HEK293T (cell line): ENCODE results near the gene ZNF311.

ENCODE experiments used
- CTCF ChIA-PET: fragments of 350-600 bp; formaldehyde crosslinking; extraction: SDS; loops from one replicate; lab custom pipeline; 2021; ENCODE audit warnings: antibody characterized with exemption, inconsistent platforms; lab: Yijun Ruan, JAX
- POLR2A ChIA-PET: fragments of 350-600 bp; formaldehyde crosslinking; extraction: SDS; loops from one replicate; lab custom pipeline; 2020; ENCODE audit warnings: antibody characterized with exemption, inconsistent platforms; lab: Yijun Ruan, JAX
- DNase-seq: peaks from one replicate; pipeline ENCODE4 v3.0.0; 2012; ENCODE audit warnings: mixed read lengths; ENCODE audit errors: extremely low spot score
- ARNT ChIP-seq: fragments of 450-650 bp; IDR thresholded peaks from 2 replicates; pipeline ENCODE4 v1.6.1; 2017; ENCODE audit warnings: mild to moderate bottlenecking
- BHLHE40 ChIP-seq: fragments of 450-650 bp; IDR thresholded peaks from 2 replicates; pipeline ENCODE4 v1.6.1; 2016; ENCODE audit warnings: mild to moderate bottlenecking, moderate library complexity, borderline replicate concordance
- CTBP1 ChIP-seq: fragments of 450-650 bp; IDR thresholded peaks from 2 replicates; pipeline ENCODE4 v1.6.1; 2016; ENCODE audit warnings: borderline replicate concordance
- ELF4 ChIP-seq: fragments of 450-650 bp; IDR thresholded peaks from 2 replicates; pipeline ENCODE4 v1.6.1; 2017; ENCODE audit warnings: antibody characterized with exemption
- FOXA1 ChIP-seq: fragments of 450-650 bp; IDR thresholded peaks from 2 replicates; pipeline ENCODE4 v1.6.1; 2016; ENCODE audit warnings: mild to moderate bottlenecking
- FOXK2 ChIP-seq: fragments of 450-650 bp; IDR thresholded peaks from 2 replicates; pipeline ENCODE4 v1.6.1; 2016; ENCODE audit warnings: mild to moderate bottlenecking
- FOXM1 ChIP-seq: fragments of 450-650 bp; IDR thresholded peaks from 2 replicates; pipeline ENCODE4 v1.6.1; 2017; ENCODE audit warnings: mild to moderate bottlenecking, borderline replicate concordance
- HDGF ChIP-seq: fragments of 450-650 bp; IDR thresholded peaks from 2 replicates; pipeline ENCODE4 v1.6.1; 2017; ENCODE audit warnings: antibody characterized with exemption, borderline replicate concordance
- L3MBTL2 ChIP-seq: fragments of 450-650 bp; conservative IDR thresholded peaks from 2 replicates; pipeline ENCODE4 v1.6.1; 2016; ENCODE audit warnings: mild to moderate bottlenecking
- LEF1 ChIP-seq: fragments of 450-650 bp; IDR thresholded peaks from 2 replicates; pipeline ENCODE4 v1.6.1; 2017; ENCODE audit warnings: mild to moderate bottlenecking, borderline replicate concordance
- NFRKB ChIP-seq: fragments of 450-650 bp; IDR thresholded peaks from 2 replicates; pipeline ENCODE4 v1.6.1; 2016; ENCODE audit warnings: mild to moderate bottlenecking, moderate library complexity
- SP1 ChIP-seq: fragments of 450-650 bp; IDR thresholded peaks from 2 replicates; pipeline ENCODE4 v1.6.1; 2017
- SUZ12 ChIP-seq: fragments of 450-650 bp; IDR thresholded peaks from 2 replicates; pipeline ENCODE4 v1.6.1; 2016; ENCODE audit warnings: mild to moderate bottlenecking
- TARDBP ChIP-seq: fragments of 450-650 bp; IDR thresholded peaks from 2 replicates; pipeline ENCODE4 v1.6.1; 2016
- ZNF384 ChIP-seq: fragments of 450-650 bp; IDR thresholded peaks from 2 replicates; pipeline ENCODE4 v1.6.1; 2016
- TF ChIP-seq, protein P1 (sequence below): fragments of 450-650 bp; IDR thresholded peaks from 2 replicates; pipeline ENCODE4 v1.6.1; 2016

ZNF311 gene

DNA sequence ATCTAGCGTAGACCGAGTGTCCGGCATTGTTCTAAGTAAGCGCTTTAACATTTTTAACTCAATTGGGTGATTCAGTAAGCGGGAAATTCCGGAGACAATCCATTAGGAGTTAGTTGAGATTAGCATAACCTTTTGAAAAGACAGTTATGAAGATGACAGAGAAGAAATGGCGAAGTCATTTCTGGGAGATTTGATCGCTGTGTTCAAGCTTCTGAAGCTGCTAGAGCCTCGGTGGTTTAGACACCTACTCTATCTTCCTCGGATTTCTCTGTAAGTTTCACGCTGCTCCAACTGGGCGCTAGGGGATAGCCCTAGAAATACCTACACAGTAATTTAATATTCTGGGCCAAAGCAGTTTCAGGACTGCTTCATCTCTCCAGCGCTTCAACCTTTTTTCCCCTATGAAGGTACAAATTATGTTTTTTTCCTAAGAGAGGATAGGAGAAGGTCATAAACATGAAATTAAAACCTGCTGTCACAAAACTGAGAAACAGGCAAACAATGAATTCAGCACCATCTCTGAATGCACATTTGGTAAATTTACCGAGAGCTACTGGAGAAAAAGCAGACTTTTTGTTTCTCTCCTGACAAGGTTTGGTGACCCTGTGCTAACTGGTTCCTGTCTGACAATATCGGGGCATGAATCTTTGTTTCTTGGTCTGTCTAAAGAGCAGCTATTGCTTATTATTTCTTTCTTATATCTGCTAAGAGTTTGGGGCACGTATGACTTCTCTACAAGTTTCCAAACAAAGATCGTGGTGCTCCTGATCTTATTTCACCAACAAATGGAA, 22.4 kb downstream of the ZNF311 start:
- CTCF ChIA-PET: interaction anchor here (0.6 to 3.3 kb wide), 3 partner anchors 13 to 145 kb away, joined by 3 to 18 read pairs (median 4); no protein-coding TSS in a partner anchor
- TF ChIP-seq TARDBP: no peak
- TF ChIP-seq FOXA1: no peak
- TF ChIP-seq NFRKB: no peak
- TF ChIP-seq, protein P1, sequence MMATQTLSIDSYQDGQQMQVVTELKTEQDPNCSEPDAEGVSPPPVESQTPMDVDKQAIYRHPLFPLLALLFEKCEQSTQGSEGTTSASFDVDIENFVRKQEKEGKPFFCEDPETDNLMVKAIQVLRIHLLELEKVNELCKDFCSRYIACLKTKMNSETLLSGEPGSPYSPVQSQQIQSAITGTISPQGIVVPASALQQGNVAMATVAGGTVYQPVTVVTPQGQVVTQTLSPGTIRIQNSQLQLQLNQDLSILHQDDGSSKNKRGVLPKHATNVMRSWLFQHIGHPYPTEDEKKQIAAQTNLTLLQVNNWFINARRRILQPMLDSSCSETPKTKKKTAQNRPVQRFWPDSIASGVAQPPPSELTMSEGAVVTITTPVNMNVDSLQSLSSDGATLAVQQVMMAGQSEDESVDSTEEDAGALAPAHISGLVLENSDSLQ: 0 out of 2 replicates have a peak, but pooled peaks have one; percentile 16
- POLR2A ChIA-PET: interaction anchor here (1.4 to 4.3 kb wide), 6 partner anchors 31 to 87 kb away, joined by 3 to 23 read pairs (median 8); partner anchors contain the start of gene TRIM27
- peak; percentile 29 for DNase-seq

DNA sequence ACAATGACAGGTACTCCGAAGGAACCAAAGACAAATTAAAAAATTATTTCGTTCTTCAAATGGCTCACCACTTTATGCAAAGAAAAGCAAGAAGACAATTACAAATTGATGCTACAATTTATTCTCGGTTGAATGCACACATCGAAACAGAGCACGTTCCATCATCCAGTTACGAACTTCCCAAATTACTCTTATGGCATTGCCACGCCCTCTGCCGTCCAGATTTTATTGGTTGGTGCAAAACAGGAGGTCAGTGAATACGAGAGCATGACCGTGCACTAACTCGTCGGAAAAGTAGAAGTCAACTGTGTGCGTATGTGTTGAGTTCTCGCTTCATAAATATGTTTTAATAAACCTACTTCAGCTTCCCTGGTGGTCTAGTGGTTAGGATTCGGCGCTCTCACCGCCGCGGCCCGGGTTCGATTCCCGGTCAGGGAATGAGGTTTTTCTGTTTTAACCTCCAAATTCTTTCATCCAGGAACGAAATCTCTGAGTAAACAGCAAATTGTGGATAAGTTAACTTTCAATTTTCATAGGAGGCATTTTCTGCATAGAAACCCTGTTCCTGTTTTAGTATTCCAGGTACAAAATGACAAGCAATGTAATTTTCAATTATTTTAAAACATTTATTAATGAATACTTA, 23.2 kb downstream of the ZNF311 start:
- peak; percentile 69 for DNase-seq
- ChIA-PET POLR2A (interaction anchor here (1.2 to 4.3 kb wide), 7 partner anchors 28 to 144 kb away, joined by 3 to 23 read pairs (median 4); partner anchors contain the start of gene TRIM27), CTCF (interaction anchor here (1.1 to 3.3 kb wide), 3 partner anchors 14 to 144 kb away, joined by 3 to 18 read pairs (median 4); no protein-coding TSS in a partner anchor)
- TF ChIP-seq FOXK2 (0 out of 2 replicates have a peak, but pooled peaks have one; percentile 47), BHLHE40 (no peak), LEF1 (peak; percentile 68; the same call in 1 of the 2 replicates), FOXM1 (peak; percentile 36; the same call in 1 of the 2 replicates)
- TF ChIP-seq, protein P1: peak; percentile 35; the same call in 1 of the 2 replicates

DNA sequence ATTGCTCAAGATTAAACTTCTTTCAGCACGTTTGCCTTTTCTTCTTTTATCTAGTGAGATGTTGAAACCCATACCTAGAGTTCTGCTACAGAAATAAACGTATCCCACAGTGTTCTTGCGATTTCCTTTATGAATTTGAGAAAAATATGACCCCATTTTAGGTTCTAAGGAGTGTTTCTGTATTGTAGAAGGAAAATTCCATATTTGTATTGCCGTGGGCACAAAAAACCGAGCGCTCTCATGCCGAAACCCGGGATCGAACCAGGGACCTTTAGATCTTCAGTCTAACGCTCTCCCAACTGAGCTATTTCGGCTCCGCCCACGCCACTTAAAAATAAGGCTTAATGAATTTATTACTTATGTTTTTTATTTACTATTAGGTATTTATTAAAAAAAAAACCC, 23.7 kb downstream of the ZNF311 start:
- no peak for DNase-seq
- ChIA-PET POLR2A (interaction anchor here (0.8 to 4.3 kb wide), 7 partner anchors 11 to 144 kb away, joined by 3 to 23 read pairs (median 4); partner anchors contain the start of gene TRIM27), CTCF (interaction anchor here (0.6 to 3.3 kb wide), 5 partner anchors 25 to 171 kb away, joined by 3 to 18 read pairs (median 4); no protein-coding TSS in a partner anchor)
- TF ChIP-seq CTBP1 (no peak), ZNF384 (peak; percentile 48; the same call in 1 of the 2 replicates), NFRKB (no peak), FOXM1 (no peak), L3MBTL2 (no peak), FOXK2 (no peak)

DNA sequence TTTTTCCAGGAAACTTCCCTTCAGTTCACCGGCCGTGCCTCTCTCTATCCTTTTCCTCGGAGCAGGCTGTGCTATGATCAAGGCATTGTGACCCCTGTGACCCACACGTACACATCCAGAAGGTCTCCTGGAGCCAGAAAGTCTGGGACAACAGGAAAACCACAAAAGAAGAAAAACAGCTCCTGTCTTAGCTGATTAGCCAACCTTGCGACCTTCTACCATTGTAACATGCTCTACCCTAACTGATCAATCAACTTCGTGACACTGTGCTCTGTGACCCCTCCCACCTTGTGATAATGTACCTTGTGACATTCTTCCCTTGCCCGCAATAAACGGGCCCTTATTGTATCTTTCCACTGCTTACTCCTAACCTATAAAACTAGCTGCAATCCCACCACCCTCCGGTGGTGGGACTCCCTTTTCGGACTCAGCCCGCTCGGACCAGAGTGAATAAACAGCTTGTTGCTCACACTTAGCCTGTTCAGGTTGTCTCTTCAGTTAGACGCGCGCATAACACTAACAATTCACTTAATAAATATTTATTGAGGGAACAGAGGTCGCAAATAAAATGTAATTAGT, 24.2 kb downstream of the ZNF311 start:
- TF ChIP-seq, protein P1: peak; percentile 77
- TF ChIP-seq FOXM1: no peak

DNA sequence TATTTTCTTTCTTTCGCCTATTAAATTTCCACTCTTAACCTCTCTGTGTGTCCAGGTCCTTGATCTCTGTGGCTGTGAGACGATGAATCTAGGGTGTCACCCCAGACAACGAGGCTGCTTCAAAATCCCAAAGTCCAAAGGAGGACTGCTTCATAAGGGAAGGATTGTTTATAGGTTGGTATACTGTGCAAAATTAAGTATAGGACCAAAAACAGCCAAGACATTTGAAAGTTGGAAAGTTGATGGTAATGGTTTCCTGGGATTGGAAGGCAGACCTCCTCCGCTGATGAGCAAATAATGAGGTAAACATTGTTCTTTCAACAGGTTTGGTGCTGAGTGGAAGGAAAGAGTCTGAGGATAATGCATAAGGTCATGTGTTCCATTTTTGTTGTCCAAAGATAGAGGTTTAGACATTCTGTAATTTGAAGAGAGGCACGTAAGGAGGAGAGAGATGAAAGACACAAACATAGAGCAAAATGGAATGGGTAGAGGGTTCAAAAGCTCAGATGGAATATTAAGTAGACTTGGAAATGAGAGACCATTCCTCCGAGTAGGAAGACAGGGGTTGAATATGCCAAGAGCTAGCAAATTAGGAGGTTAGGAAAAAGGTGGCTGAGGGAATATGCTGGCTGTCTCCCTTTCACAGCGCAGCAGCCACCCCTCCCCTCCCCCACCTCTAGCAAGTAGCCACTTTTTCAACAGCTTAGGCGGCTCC, 24.8 kb downstream of the ZNF311 start:
- DNase-seq: no peak
- ChIA-PET CTCF (interaction anchor here (1.0 to 3.3 kb wide), 4 partner anchors 36 to 170 kb away, joined by 3 to 18 read pairs (median 4); no protein-coding TSS in a partner anchor), POLR2A (interaction anchor here (0.7 to 4.3 kb wide), 7 partner anchors 10 to 142 kb away, joined by 3 to 23 read pairs (median 4); partner anchors contain the start of gene TRIM27)
- TF ChIP-seq LEF1: no peak
- no peak for TF ChIP-seq ZNF384
- no peak for TF ChIP-seq L3MBTL2
- no peak for TF ChIP-seq FOXM1
- TF ChIP-seq FOXK2: no peak
- TF ChIP-seq BHLHE40: no peak
- TF ChIP-seq NFRKB: no peak
- no peak for TF ChIP-seq HDGF
- TF ChIP-seq, protein P1: no peak
- no peak for TF ChIP-seq ARNT
- TF ChIP-seq SUZ12: no peak
- TF ChIP-seq ELF4: no peak
- TF ChIP-seq FOXA1: no peak
- TF ChIP-seq TARDBP: no peak
- no peak for TF ChIP-seq SP1
- TF ChIP-seq CTBP1: no peak

More for the DNA sequence above, 24.2 kb downstream of the ZNF311 start:
- ChIA-PET CTCF (interaction anchor here (0.6 to 3.3 kb wide), 5 partner anchors 24 to 171 kb away, joined by 3 to 18 read pairs (median 4); no protein-coding TSS in a partner anchor), POLR2A (interaction anchor here (0.7 to 4.3 kb wide), 9 partner anchors 11 to 143 kb away, joined by 3 to 23 read pairs (median 4); partner anchors contain the start of gene TRIM27)
- peak; percentile 72 for DNase-seq
